Inflammatory macrophage treated with lipopolysaccharide for 1 hour (primary cell): ENCODE results near the gene CYP27A1.

Experiments
- DNase-seq, 2 donors: peaks; one replicate each; pipeline ENCODE4 v3.0.0-alpha.2; 2020 to 2022

The CYP27A1 gene

GRCh38 chr2:218859988-218860831 lies 78.3 kb downstream of the CYP27A1 start:
- no peak for DNase-seq

- DNase-seq: no peak
Observed at GRCh38 chr2:218860950-218861381, 79.0 kb downstream of the CYP27A1 start.

GRCh38 chr2:218861645-218862318 lies 79.8 kb downstream of the CYP27A1 start:
- DNase-seq: no peak

- DNase-seq: no peak
Observed at GRCh38 chr2:218863021-218863520, 81.1 kb downstream of the CYP27A1 start.
